HFF-Myc (cell line): ENCODE measurements around the gene PSEN2.
"Not testable (repeated sequence)": the region's sequence is repeated elsewhere in the genome, so short reads cannot be mapped to it uniquely, and the experiment has no call there.

Experiments used
- DNase-seq: peaks from one replicate; pipeline ENCODE4 v3.0.0-alpha.2; 2011; ENCODE audit warnings: low read depth; ENCODE audit errors: extremely low read depth
- H3K4me3 ChIP-seq: replicated peaks from 2 replicates; pipeline ENCODE4 v1.5.1; 2011; ENCODE audit warnings: low read depth, mild to moderate bottlenecking, control low read depth, low read length
- CTCF ChIP-seq: IDR thresholded peaks from 2 replicates; pipeline ENCODE4 v1.5.1; 2012; ENCODE audit warnings: mild to moderate bottlenecking, low read depth, low read length, control low read depth; ENCODE audit errors: missing control alignments

Gene PSEN2

GRCh38 chr1:226912587-226913176 is 42.3 kb downstream of the PSEN2 start:
- H3K4me3 ChIP-seq, result no peak overlapping the region
- DNase-seq, result no peak
- TF ChIP-seq CTCF, result peak; percentile 40

GRCh38 chr1:226915672-226915995 is 45.2 kb downstream of the PSEN2 start:
- DNase-seq, result no peak

GRCh38 chr1:226916497-226916896 is 46.1 kb downstream of the PSEN2 start:
- no peak for DNase-seq
- TF ChIP-seq CTCF, result no peak
- H3K4me3 ChIP-seq, result no peak overlapping the region

More at GRCh38 chr1:226915672-226915995, 45.2 kb downstream of the PSEN2 start:
- no peak for TF ChIP-seq CTCF
- H3K4me3 ChIP-seq, result no peak overlapping the region

- no peak for TF ChIP-seq CTCF
Measured at GRCh38 chr1:226919587-226919986, 49.2 kb downstream of the PSEN2 start.

GRCh38 chr1:226919995-226920394 is 49.6 kb downstream of the PSEN2 start:
- H3K4me3 ChIP-seq, result no peak overlapping the region
- no peak for TF ChIP-seq CTCF
- DNase-seq, result no peak

More at GRCh38 chr1:226919587-226919986, 49.2 kb downstream of the PSEN2 start:
- no peak overlapping the region for H3K4me3 ChIP-seq
- no peak for DNase-seq

- no peak for TF ChIP-seq CTCF
- no peak overlapping the region for H3K4me3 ChIP-seq
- no peak for DNase-seq
Measured at GRCh38 chr1:226920446-226920894, 50.1 kb downstream of the PSEN2 start.

GRCh38 chr1:226921504-226921903 is 51.1 kb downstream of the PSEN2 start:
- no peak for DNase-seq
- TF ChIP-seq CTCF, result no peak
- no peak overlapping the region for H3K4me3 ChIP-seq

- not testable (repeated sequence) for DNase-seq, H3K4me3 ChIP-seq
Measured at GRCh38 chr1:226929260-226930111, 59.1 kb downstream of the PSEN2 start.
